ENCODE measurements around the gene TLE6.

Gene TLE6

DNA sequence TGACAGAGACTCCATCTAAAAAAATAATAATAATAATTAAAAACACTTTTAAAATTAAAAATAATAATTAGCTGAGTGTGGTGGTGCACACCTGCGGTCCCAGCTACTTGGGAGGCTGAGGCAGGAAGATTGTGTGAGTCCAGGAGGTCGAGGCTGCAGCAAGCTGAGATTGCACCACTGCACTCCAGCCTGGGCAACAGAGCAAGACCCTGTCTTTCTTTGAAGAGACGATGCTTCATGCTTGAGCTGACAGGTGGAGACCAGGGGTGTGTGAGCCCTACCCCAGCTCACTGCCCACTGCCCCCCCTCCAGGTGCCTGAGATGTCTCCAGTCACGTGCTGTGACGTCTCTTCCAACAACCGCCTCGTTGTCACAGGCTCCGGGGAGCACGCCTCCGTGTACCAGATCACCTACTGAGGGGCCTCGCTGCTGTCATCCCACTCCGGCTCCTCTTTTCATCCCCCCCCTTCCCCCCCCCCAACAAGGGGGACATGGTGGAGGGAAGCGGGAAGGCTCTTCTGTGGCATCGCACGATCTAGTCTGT, 17.3 kb downstream of the TLE6 start:
- TF ChIP-seq, protein P1, sequence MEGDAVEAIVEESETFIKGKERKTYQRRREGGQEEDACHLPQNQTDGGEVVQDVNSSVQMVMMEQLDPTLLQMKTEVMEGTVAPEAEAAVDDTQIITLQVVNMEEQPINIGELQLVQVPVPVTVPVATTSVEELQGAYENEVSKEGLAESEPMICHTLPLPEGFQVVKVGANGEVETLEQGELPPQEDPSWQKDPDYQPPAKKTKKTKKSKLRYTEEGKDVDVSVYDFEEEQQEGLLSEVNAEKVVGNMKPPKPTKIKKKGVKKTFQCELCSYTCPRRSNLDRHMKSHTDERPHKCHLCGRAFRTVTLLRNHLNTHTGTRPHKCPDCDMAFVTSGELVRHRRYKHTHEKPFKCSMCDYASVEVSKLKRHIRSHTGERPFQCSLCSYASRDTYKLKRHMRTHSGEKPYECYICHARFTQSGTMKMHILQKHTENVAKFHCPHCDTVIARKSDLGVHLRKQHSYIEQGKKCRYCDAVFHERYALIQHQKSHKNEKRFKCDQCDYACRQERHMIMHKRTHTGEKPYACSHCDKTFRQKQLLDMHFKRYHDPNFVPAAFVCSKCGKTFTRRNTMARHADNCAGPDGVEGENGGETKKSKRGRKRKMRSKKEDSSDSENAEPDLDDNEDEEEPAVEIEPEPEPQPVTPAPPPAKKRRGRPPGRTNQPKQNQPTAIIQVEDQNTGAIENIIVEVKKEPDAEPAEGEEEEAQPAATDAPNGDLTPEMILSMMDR (IDR thresholded peaks at IDR 0.05) = no peak
- peaks cover 9% of the 10 kb centered on the region for H3K27me3 ChIP-seq
- H3K36me3 ChIP-seq = no peaks in the 10 kb centered on the region
- H3K9me3 ChIP-seq = no peaks in the 10 kb centered on the region
- H3K27ac ChIP-seq = no peak overlapping the region
- no peak overlapping the region for H3K4me3 ChIP-seq (ENCODE audit: low read depth in 1 of 2, low read length in 1 of 2)
- no peaks in the 10 kb centered on the region for H3K4me1 ChIP-seq (ENCODE audit: control insufficient read depth in 1 of 2, insufficient read depth in 1 of 2, low read depth in 1 of 2, low read length in 1 of 2)

DNA sequence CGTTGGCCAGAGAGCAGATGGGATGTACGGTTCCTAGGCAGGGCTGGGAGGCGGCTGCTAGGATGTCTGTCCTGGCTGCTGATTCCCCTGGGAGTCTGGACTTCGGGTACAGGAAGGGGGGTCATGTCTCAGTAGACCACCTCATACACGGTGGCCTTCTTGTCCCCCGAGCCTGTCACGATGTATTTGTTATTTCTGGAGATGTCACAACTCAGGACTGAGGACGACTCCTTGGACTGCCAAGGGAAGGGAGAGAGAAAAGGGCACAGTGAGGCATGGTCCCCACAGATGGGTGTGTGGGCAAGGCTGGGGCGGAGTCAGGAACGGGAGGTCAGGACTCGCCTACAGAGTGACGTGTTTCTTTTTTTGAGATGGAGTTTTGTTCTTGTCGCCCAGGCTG, 20.4 kb downstream of the TLE6 start:
- TF ChIP-seq, protein P1 (IDR thresholded peaks at IDR 0.05) = no peak
- Histone ChIP-seq H3K4me1 (ENCODE audit: control insufficient read depth in 1 of 2, insufficient read depth in 1 of 2, low read depth in 1 of 2, low read length in 1 of 2) (no peaks in the 10 kb centered on the region), H3K9me3 (no peaks in the 10 kb centered on the region), H3K4me3 (ENCODE audit: low read depth in 1 of 2, low read length in 1 of 2) (no peak overlapping the region), H3K27me3 (peaks cover 6% of the 10 kb centered on the region), H3K27ac (no peak overlapping the region), H3K36me3 (no peaks in the 10 kb centered on the region)

DNA sequence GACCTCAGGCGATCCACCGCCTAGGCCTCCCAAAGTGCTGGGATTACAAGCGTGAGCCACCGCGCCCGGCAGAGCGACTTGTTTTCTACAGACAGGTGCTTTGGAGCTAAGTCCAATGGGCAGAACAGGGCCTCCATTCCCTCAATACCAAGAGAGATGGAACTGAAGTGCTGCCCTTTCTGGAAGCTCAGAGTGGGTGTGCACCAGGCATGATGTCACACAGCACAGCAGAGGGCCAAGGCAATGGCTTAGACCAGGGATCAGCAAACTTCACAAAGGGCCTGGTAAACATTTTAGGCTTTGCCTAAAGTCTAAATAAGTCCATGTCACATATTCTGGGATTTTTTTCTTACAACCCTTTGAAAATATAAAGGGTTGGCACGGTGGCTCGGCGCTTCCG, 21.3 kb downstream of the TLE6 start:
- H3K36me3 ChIP-seq = no peaks in the 10 kb centered on the region
- TF ChIP-seq, protein P1 (IDR thresholded peaks at IDR 0.05) = no peak

DNA sequence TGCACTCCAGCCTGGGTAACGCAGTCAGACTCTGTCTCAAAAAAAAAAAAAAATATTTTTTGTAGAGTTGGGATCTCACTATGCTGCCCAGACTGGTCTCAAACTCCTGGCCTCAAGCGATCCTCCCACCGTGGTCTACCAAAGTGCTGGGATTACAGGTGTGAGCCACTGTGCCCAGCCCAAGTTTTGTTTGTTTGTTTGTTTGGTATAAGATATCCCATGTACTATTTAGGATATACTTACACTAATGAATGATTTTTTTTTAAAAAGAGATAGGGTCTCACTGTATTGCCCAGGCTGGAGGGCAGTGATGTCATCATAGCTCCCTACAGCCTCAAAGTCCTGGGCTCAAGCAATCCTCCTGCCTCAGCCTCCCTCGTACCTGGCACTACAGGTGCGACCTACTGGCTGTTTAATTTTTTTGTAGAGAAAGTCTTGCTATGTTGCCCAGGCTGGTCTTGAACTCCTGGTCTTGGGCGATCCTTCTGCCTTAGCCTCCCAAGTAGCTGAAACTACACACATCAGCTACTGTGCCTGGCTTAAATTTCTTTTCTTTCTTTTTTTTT, 24.0 kb downstream of the TLE6 start:
- Histone ChIP-seq H3K4me3 (ENCODE audit: low read depth in 1 of 2, low read length in 1 of 2) (no peak overlapping the region), H3K27ac (no peak overlapping the region), H3K36me3 (no peaks in the 10 kb centered on the region), H3K27me3 (peaks cover 13% of the 10 kb centered on the region), H3K4me1 (ENCODE audit: control insufficient read depth in 1 of 2, insufficient read depth in 1 of 2, low read depth in 1 of 2, low read length in 1 of 2) (no peaks in the 10 kb centered on the region), H3K9me3 (no peaks in the 10 kb centered on the region)
- TF ChIP-seq, protein P1 (IDR thresholded peaks at IDR 0.05) = no peak

More for the DNA sequence above, 21.3 kb downstream of the TLE6 start:
- H3K9me3 ChIP-seq = no peaks in the 10 kb centered on the region
- no peak overlapping the region for H3K4me3 ChIP-seq (ENCODE audit: low read depth in 1 of 2, low read length in 1 of 2)
- no peaks in the 10 kb centered on the region for H3K27me3 ChIP-seq
- no peak overlapping the region for H3K27ac ChIP-seq
- no peaks in the 10 kb centered on the region for H3K4me1 ChIP-seq (ENCODE audit: control insufficient read depth in 1 of 2, insufficient read depth in 1 of 2, low read depth in 1 of 2, low read length in 1 of 2)

DNA sequence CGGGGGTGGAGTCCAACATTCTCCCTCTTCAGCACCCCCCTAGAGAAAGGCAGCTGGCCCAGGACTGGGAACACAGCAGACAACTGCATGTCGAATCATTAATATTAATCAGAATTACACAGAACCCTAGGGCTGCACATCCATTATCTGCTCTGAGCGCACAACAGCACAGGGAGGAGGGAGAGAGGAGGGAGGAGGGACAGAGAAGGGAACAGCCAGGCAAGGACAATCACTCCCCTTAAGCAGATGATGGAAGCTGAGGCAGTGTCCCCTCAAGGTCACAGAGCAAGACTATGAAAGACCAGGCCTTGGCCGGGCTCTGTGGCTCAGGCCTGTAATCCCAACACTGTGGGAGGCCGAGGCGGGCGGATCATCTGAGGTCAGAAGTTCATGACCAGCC, 25.7 kb downstream of the TLE6 start:
- no peaks in the 10 kb centered on the region for H3K9me3 ChIP-seq
- H3K27ac ChIP-seq = no peak overlapping the region
- H3K4me3 ChIP-seq (ENCODE audit: low read depth in 1 of 2, low read length in 1 of 2) = no peak overlapping the region
- peaks cover 13% of the 10 kb centered on the region for H3K27me3 ChIP-seq
- TF ChIP-seq, protein P1 (IDR thresholded peaks at IDR 0.05) = no peak
- H3K4me1 ChIP-seq (ENCODE audit: control insufficient read depth in 1 of 2, insufficient read depth in 1 of 2, low read depth in 1 of 2, low read length in 1 of 2) = no peaks in the 10 kb centered on the region
- H3K36me3 ChIP-seq = no peaks in the 10 kb centered on the region

Measured in neutrophil (primary cell).